Fibroblast of the aortic adventitia (primary cell): Measurements from ENCODE around the gene SLC35G1. TPM values are rescaled to one million over a fixed set of nuclear protein-coding genes. Genes with fewer than 3 reads are reported as not detected.
A peak's percentile ranks its signal among the peaks of the same experiment; 100 is the strongest.

Experiments used
- DNase-seq: peaks from one replicate; pipeline ENCODE4 v3.0.0-alpha.2; 2010; ENCODE audit warnings: low read depth
- H3K4me3 ChIP-seq: 2 replicates; pipeline ENCODE4 v1.5.1; 2011; ENCODE audit warnings: low read depth, mild to moderate bottlenecking, control low read depth, low read length, moderate library complexity
- CTCF ChIP-seq: IDR thresholded peaks from 2 replicates; pipeline ENCODE4 v1.5.1; 2011; ENCODE audit warnings: mild to moderate bottlenecking, low read length, control low read depth, inconsistent platforms; ENCODE audit not compliant: insufficient read depth
- total RNA-seq: library from RNA; depleted of rRNA; stranded (reverse); fragments of >200 nt; gene quantifications from 2 replicates; pipeline ENCODE4 v1.2.3, GENCODE V29; 2012; ENCODE audit warnings: low replicate concordance

Gene SLC35G1
- total RNA-seq, result 3.8 and 6.2 TPM in 2 replicates

- peak; percentile 56 for DNase-seq
- peak within 1 kb of the TSS; percentile 84 for H3K4me3 ChIP-seq
- no peak for TF ChIP-seq CTCF
Measured at GRCh38 chr10:93893646-93894515, at the start of gene SLC35G1. SLC35G1 (plus strand) TSS chr10:93893978; CDS start chr10:93894034, 56 bp downstream.

GRCh38 chr10:93844979-93845626 is 48.7 kb upstream of the SLC35G1 start:
- no peak overlapping the region for H3K4me3 ChIP-seq
- TF ChIP-seq CTCF, result no peak

GRCh38 chr10:93849593-93849992 is 44.2 kb upstream of the SLC35G1 start:
- no peak overlapping the region for H3K4me3 ChIP-seq
- DNase-seq, result no peak
- no peak for TF ChIP-seq CTCF

More at GRCh38 chr10:93844979-93845626, 48.7 kb upstream of the SLC35G1 start:
- DNase-seq, result no peak

- TF ChIP-seq CTCF, result no peak
- no peak for DNase-seq
- no peak overlapping the region for H3K4me3 ChIP-seq
Measured at GRCh38 chr10:93850031-93851015, 43.5 kb upstream of the SLC35G1 start.

GRCh38 chr10:93851169-93851568 is 42.6 kb upstream of the SLC35G1 start:
- TF ChIP-seq CTCF, result no peak
- no peak overlapping the region for H3K4me3 ChIP-seq

GRCh38 chr10:93852476-93853095 is 41.2 kb upstream of the SLC35G1 start:
- DNase-seq, result peak; percentile 42
- no peak overlapping the region for H3K4me3 ChIP-seq
- TF ChIP-seq CTCF, result no peak

More at GRCh38 chr10:93851169-93851568, 42.6 kb upstream of the SLC35G1 start:
- no peak for DNase-seq
